ENCODE data around the gene DUSP7.

DNA sequence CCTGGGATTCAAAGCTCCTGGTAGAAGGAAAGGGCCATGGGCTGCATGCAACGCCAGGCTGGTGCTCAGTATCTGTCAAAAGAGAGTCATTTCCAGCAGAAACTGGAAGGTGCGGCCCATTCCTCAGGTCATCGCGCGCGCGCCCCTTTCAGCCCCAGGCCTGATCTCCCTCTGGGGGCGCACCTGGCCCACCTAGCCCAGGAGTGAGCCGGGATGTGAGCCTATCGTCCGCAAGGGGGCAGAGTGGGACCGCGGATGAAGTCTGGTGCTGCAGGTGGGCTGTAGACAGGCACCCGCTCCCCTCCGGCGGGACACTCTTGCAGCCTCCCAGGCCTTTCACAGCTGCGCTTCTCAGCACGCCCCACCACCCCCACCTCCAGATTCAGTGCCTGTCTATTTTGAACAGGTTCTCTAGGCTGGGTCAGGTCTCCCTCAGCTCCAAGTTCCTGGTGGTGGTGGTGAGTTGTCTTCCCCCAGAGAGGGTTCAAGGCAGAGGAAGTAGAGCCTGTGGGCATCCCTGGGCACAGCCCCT is 54.9 kb downstream of the DUSP7 start:
- peak; percentile 72; the same call in 1 of the 2 replicates for TF ChIP-seq SP1 (CRISPR knock-in tag; conservative IDR thresholded peaks at IDR 0.05)
- TF ChIP-seq CTCF (IDR thresholded peaks at IDR 0.05) = peak; percentile 90
- TF ChIP-seq ATF6 (CRISPR knock-in tag; IDR thresholded peaks at IDR 0.05) = no peak
- TF ChIP-seq RORB (CRISPR knock-in tag; IDR thresholded peaks at IDR 0.05) = no peak
- TF ChIP-seq ZNF281 (CRISPR knock-in tag; IDR thresholded peaks at IDR 0.05) = no peak
- TF ChIP-seq USF2 (CRISPR knock-in tag; IDR thresholded peaks at IDR 0.05) = no peak
- TF ChIP-seq, protein P1, sequence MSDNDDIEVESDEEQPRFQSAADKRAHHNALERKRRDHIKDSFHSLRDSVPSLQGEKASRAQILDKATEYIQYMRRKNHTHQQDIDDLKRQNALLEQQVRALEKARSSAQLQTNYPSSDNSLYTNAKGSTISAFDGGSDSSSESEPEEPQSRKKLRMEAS (CRISPR knock-in tag; IDR thresholded peaks at IDR 0.05) = peak; percentile 40; the same call in 1 of the 2 replicates
- TF ChIP-seq CBFB (CRISPR knock-in tag; IDR thresholded peaks at IDR 0.05; ENCODE audit: low read depth) = 0 out of 2 replicates have a peak, but pooled peaks have one; percentile 43

Data from WTC11 (cell line).